ENCODE measurements around the gene QDPR.

GRCh38 chr4:17494258-17495190 lies 17.4 kb downstream of the QDPR start:
- TF ChIP-seq EZH2 (optimal IDR thresholded peaks at IDR 0.05; ENCODE audit: low read depth, low read length) (no peak), CTCF (IDR thresholded peaks at IDR 0.05; ENCODE audit: low read length) (no peak), EZH2phosphoT487 (IDR thresholded peaks at IDR 0.05; ENCODE audit: low read length) (no peak)

Measured in MM.1S (cell line).